Left ventricle myocardium inferior (tissue), 1 donor: ENCODE measurements around the gene SLC27A6. TPM values are rescaled to one million over a fixed set of nuclear protein-coding genes. Genes with fewer than 3 reads are reported as not detected.

Experiments used
- DNase-seq: peaks from one replicate; pipeline ENCODE4 v3.0.0-alpha.2; 2020
- H3K27ac ChIP-seq: fragments of 200-600 bp; replicated peaks from 2 replicates; pipeline ENCODE4 v1.8.0; 2021
- H3K27me3 ChIP-seq: fragments of 200-600 bp; 2 replicates; pipeline ENCODE4 v1.8.0; 2021; ENCODE audit warnings: low read depth
- H3K36me3 ChIP-seq: fragments of 200-600 bp; 2 replicates; pipeline ENCODE4 v1.8.0; 2021
- H3K4me1 ChIP-seq: fragments of 200-600 bp; 2 replicates; pipeline ENCODE4 v1.8.0; 2021
- H3K4me3 ChIP-seq: fragments of 200-600 bp; 2 replicates; pipeline ENCODE4 v1.8.0; 2021; ENCODE audit warnings: mild to moderate bottlenecking, moderate library complexity
- H3K9me3 ChIP-seq: fragments of 200-600 bp; replicated peaks from 2 replicates; pipeline ENCODE4 v1.8.0; 2021
- intact Hi-C: fragments of 100-400 bp; cut with micrococcal nuclease; formaldehyde crosslinking; loops from one replicate; pipeline ENCODE4 v1.11.0; 2022
- total RNA-seq: library from RNA; stranded (reverse); fragmentation: NEBNext Ultra II Directional; extraction: Animal tissue kit (Norgen Biotek cat#: 25700); gene quantifications from one replicate; pipeline ENCODE4 v1.2.1, GENCODE V29; 2021
- TF ChIP-seq, protein P1 (sequence below): fragments of 200-600 bp; IDR thresholded peaks from 2 replicates; pipeline ENCODE4 v1.8.0; 2021; ENCODE audit warnings: antibody characterized with exemption, mild to moderate bottlenecking, borderline replicate concordance
- donor health status: DM: no; HTN: yes; CAD: no; lungs with severe emphysema.

SLC27A6 gene
- total RNA-seq, 1 donor from 2014 or later, result 61.1 TPM

DNA sequence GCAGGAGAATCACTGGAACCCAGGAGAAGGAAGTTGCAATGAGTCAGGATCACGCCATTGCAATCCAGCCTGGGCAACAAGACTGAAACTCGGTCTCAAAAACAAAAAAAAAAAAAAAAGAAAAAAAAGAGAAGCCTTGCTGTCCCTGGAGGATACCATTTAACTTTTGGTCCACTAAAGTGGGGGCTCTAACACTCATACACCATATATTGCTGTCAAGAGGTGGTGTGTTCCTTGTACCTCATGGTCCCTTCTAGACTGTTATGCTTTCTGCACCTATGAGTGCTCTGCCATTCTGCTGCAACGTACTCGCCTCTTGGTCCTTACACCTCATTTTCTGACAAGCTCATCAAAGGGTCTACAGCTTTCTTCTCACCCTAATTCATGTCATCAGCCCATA lies 77.0 kb downstream of the SLC27A6 start:
- no peak overlapping the region for H3K4me3 ChIP-seq
- H3K27ac ChIP-seq, result no peak overlapping the region
- H3K9me3 ChIP-seq, result peaks cover 23% of the 10 kb centered on the region
- TF ChIP-seq, protein P1, sequence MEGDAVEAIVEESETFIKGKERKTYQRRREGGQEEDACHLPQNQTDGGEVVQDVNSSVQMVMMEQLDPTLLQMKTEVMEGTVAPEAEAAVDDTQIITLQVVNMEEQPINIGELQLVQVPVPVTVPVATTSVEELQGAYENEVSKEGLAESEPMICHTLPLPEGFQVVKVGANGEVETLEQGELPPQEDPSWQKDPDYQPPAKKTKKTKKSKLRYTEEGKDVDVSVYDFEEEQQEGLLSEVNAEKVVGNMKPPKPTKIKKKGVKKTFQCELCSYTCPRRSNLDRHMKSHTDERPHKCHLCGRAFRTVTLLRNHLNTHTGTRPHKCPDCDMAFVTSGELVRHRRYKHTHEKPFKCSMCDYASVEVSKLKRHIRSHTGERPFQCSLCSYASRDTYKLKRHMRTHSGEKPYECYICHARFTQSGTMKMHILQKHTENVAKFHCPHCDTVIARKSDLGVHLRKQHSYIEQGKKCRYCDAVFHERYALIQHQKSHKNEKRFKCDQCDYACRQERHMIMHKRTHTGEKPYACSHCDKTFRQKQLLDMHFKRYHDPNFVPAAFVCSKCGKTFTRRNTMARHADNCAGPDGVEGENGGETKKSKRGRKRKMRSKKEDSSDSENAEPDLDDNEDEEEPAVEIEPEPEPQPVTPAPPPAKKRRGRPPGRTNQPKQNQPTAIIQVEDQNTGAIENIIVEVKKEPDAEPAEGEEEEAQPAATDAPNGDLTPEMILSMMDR, result no peak
- no peaks in the 10 kb centered on the region for H3K27me3 ChIP-seq
- DNase-seq, result no peak
- H3K4me1 ChIP-seq, result no peaks in the 10 kb centered on the region
- H3K36me3 ChIP-seq, result no peaks in the 10 kb centered on the region
- intact Hi-C loops, result no loop called here

DNA sequence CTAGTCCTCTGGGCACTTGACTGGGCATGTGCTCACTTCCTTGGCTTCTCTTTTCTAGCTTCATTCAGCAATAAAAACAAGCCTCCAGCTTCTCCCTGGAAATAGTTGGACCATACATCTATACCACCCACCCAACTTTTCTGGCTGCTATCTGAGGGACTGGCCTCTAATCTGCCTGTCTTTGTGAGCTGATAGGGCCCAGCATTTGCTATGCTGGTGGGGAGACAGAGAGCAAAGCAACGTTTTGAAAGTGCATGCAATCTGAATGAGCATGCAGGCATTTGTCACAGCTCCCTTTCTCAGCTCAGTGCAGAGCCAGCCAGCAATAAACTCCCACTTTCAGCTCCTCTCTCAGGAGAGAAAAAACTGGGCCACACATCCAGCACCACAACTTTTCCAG lies 78.6 kb downstream of the SLC27A6 start:
- H3K27ac ChIP-seq, result no peak overlapping the region
- intact Hi-C loops, result no loop called here

DNA sequence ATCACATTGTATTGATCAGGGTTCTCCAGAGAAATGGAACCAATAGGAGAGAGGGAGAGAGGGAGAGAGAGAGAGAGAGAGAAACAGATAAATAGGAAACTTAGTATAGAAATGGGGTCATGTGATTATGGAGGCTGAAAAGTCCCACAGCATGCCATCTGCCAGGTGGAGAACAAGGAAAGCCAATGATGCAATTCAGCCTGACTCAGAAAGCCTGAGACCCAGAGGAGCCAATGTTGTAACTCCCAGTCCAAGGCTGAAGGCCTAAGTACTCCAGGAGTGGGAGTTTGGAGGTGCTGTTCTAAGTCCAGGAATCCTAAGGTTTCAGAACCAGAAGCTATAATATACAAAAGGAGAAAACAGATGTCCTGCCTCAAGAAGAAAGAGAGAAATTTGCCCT lies 80.9 kb downstream of the SLC27A6 start:
- Histone ChIP-seq H3K27me3 (no peaks in the 10 kb centered on the region), H3K9me3 (peaks cover 23% of the 10 kb centered on the region), H3K4me1 (no peaks in the 10 kb centered on the region), H3K4me3 (no peak overlapping the region), H3K36me3 (no peaks in the 10 kb centered on the region), H3K27ac (no peak overlapping the region)
- DNase-seq, result no peak
- intact Hi-C loops, result no loop called here
- TF ChIP-seq, protein P1, result no peak

More for the DNA sequence above, 78.6 kb downstream of the SLC27A6 start:
- Histone ChIP-seq H3K4me1 (no peaks in the 10 kb centered on the region), H3K4me3 (no peak overlapping the region), H3K9me3 (peaks cover 23% of the 10 kb centered on the region), H3K36me3 (no peaks in the 10 kb centered on the region), H3K27me3 (no peaks in the 10 kb centered on the region)
- DNase-seq, result no peak
- TF ChIP-seq, protein P1, result no peak

DNA sequence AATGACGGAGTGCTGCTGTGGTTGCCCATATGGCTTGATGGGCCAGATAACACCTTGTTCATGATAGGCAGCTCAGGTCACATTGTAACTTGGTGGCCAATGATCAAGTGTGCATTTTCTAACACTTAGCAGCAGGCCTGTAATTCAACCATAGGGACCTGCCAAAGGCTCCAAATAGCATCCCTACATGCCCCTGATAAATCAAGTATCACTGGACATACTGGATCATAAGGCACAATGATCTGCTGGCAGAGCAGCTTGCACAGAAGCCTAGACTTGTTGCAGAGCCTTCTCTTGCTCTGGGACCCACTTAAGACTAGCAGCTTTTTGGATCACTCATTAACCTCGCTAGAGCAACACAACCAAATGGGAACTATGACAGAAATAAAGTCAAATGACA lies 83.2 kb downstream of the SLC27A6 start:
- intact Hi-C loops, result no loop called here
- Histone ChIP-seq H3K36me3 (no peaks in the 10 kb centered on the region), H3K27ac (no peak overlapping the region), H3K27me3 (no peaks in the 10 kb centered on the region), H3K9me3 (peaks cover 21% of the 10 kb centered on the region), H3K4me1 (no peaks in the 10 kb centered on the region), H3K4me3 (no peak overlapping the region)
- TF ChIP-seq, protein P1, result no peak
- no peak for DNase-seq

DNA sequence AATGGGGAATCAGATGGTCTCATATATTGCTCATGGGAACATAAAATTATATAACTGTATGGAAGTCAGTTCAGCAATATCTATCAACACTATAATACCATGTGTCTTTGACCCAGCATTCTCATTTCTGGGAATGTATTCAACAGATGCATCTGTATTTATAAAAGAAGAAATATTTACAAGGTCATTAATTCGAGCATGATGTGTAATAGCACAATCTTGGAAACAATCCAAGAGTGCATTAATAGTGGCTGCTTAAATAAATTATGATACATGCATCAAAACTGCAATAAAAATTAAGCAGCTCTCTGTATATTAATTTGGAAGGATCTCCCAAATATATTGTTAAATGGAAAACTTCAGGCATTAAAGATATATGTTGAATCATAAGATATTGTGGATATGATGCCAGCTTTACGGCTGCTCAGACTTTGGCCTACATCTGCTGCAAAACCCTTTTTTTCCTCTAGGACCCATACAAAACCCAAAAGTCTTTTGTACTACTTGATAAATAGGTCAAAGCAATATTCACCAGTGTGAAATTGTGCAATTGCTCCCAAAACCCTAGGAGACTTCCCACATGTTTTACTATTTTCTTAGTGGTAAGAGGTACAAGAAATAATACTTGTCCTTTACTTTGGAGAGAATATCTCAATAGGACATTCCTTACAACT lies 84.0 kb downstream of the SLC27A6 start:
- Histone ChIP-seq H3K27me3 (no peaks in the 10 kb centered on the region), H3K4me1 (no peaks in the 10 kb centered on the region), H3K27ac (no peak overlapping the region), H3K36me3 (no peaks in the 10 kb centered on the region), H3K4me3 (no peak overlapping the region), H3K9me3 (peaks cover 13% of the 10 kb centered on the region)
- no peak for DNase-seq
- TF ChIP-seq, protein P1, result no peak
- intact Hi-C loops, result no loop called here
